Neural cell (in vitro differentiated cells): ENCODE results near the gene LRRC49. TPM values are rescaled to one million over a fixed set of nuclear protein-coding genes. Genes with fewer than 3 reads are reported as not detected.
"Not testable (repeated sequence)": the region's sequence is repeated elsewhere in the genome, so short reads cannot be mapped to it uniquely, and the experiment has no call there.

ENCODE experiments used
- H2AFZ ChIP-seq: fragments of 200-600, 300-800 bp; sonication (generic), shearing (Covaris generic); 2 replicates; pipeline ENCODE4 v1.6.0; 2014; ENCODE audit warnings: low read depth, mild to moderate bottlenecking, antibody characterized with exemption, low read length, moderate library complexity
- H3F3A ChIP-seq: fragments of 200-600 bp; shearing (Covaris generic); 2 replicates; pipeline ENCODE4 v1.6.1; 2016; ENCODE audit warnings: mild to moderate bottlenecking, moderate library complexity, mixed read lengths, antibody characterized with exemption, low read length; ENCODE audit not compliant: insufficient read depth, poor library complexity, severe bottlenecking
- H3K27ac ChIP-seq: fragments of 200-600, 300-800 bp; sonication (generic), shearing (Covaris generic); 2 replicates; pipeline ENCODE4 v1.5.1; 2014; ENCODE audit warnings: mild to moderate bottlenecking, low read length, moderate library complexity
- H3K27me3 ChIP-seq: fragments of 300-800, 200-600 bp; sonication (generic), shearing (Covaris generic); 2 replicates; pipeline ENCODE4 v1.6.0; 2014; ENCODE audit warnings: mild to moderate bottlenecking, low read depth, low read length, moderate library complexity; ENCODE audit not compliant: insufficient read depth
- H3K36me3 ChIP-seq: fragments of 300-800, 200-600 bp; sonication (generic), shearing (Covaris generic); 2 replicates; pipeline ENCODE4 v1.5.1; 2014; ENCODE audit warnings: mild to moderate bottlenecking, antibody characterized with exemption, low read length, moderate library complexity; ENCODE audit not compliant: insufficient read depth
- H3K4me2 ChIP-seq: fragments of 300-800, 200-600 bp; sonication (generic), shearing (Covaris generic); 2 replicates; pipeline ENCODE4 v1.6.0; 2014; ENCODE audit warnings: mild to moderate bottlenecking, low read length
- H3K4me3 ChIP-seq: fragments of 300-800, 200-600 bp; sonication (generic), shearing (Covaris generic); 2 replicates; pipeline ENCODE4 v1.5.1; 2014; ENCODE audit warnings: mild to moderate bottlenecking, low read length, moderate library complexity
- H3K79me2 ChIP-seq: fragments of 200-600 bp; shearing (Covaris generic); replicated peaks from 2 replicates; pipeline ENCODE4 v1.6.0; 2014; ENCODE audit warnings: mild to moderate bottlenecking, low read length, moderate library complexity; ENCODE audit not compliant: insufficient read depth
- H3K9ac ChIP-seq: fragments of 300-800, 200-600 bp; sonication (generic), shearing (Covaris generic); 2 replicates; pipeline ENCODE4 v1.6.1; 2016; ENCODE audit warnings: mild to moderate bottlenecking, low read length, mixed read lengths
- H3K9me2 ChIP-seq: fragments of 200-600 bp; shearing (Covaris generic); 2 replicates; pipeline ENCODE4 v1.6.1; 2016; ENCODE audit warnings: mild to moderate bottlenecking, low read length, mixed read lengths; ENCODE audit not compliant: insufficient read depth
- H3K9me3 ChIP-seq: fragments of 200-600, 300-800 bp; sonication (generic), shearing (Covaris generic); 2 replicates; pipeline ENCODE4 v1.6.1; 2016; ENCODE audit warnings: mild to moderate bottlenecking, mixed run types, low read length, moderate library complexity, mixed read lengths
- H4K20me1 ChIP-seq: fragments of 200-600 bp; shearing (Covaris generic); 2 replicates; pipeline ENCODE4 v1.6.1; 2016; ENCODE audit warnings: mild to moderate bottlenecking, mixed run types; ENCODE audit not compliant: insufficient read depth
- CTCF ChIP-seq: fragments of 450-650 bp; IDR thresholded peaks from 2 replicates; pipeline ENCODE4 v1.5.1; 2014; ENCODE audit warnings: antibody characterized with exemption, mild to moderate bottlenecking, moderate library complexity; ENCODE audit not compliant: poor library complexity, severe bottlenecking
- EP300 ChIP-seq: fragments of 450-650 bp; conservative IDR thresholded peaks from 2 replicates; pipeline ENCODE4 v1.6.1; 2014; ENCODE audit warnings: antibody characterized with exemption, mild to moderate bottlenecking, moderate library complexity; ENCODE audit not compliant: poor library complexity, severe bottlenecking
- EZH2 ChIP-seq: fragments of 200-600, 300-800 bp; shearing (Covaris generic), sonication (generic); IDR thresholded peaks from 2 replicates; pipeline ENCODE4 v1.6.1; 2014; ENCODE audit warnings: antibody characterized with exemption, low read length, borderline replicate concordance, mild to moderate bottlenecking; ENCODE audit not compliant: insufficient read depth, poor library complexity, severe bottlenecking
- MXI1 ChIP-seq: fragments of 450-650 bp; conservative IDR thresholded peaks from 2 replicates; pipeline ENCODE4 v1.6.1; 2014; ENCODE audit warnings: antibody characterized with exemption, mild to moderate bottlenecking; ENCODE audit not compliant: poor library complexity, severe bottlenecking
- POLR2AphosphoS5 ChIP-seq: IDR thresholded peaks from 2 replicates; pipeline ENCODE4 v1.6.1; 2012
- RAD21 ChIP-seq: fragments of 450-650 bp; conservative IDR thresholded peaks from 2 replicates; pipeline ENCODE4 v1.6.1; 2014; ENCODE audit warnings: antibody characterized with exemption, mild to moderate bottlenecking, moderate library complexity
- REST ChIP-seq: IDR thresholded peaks from 2 replicates; pipeline ENCODE4 v1.6.1; 2012; ENCODE audit warnings: borderline replicate concordance
- SMC3 ChIP-seq: fragments of 450-650 bp; conservative IDR thresholded peaks from 2 replicates; pipeline ENCODE4 v1.6.1; 2014; ENCODE audit warnings: antibody characterized with exemption, mild to moderate bottlenecking, moderate library complexity; ENCODE audit not compliant: poor library complexity
- TAF1 ChIP-seq: IDR thresholded peaks from 2 replicates; pipeline ENCODE4 v1.6.1; 2012; ENCODE audit warnings: low read depth
- polyA plus RNA-seq: library from polyadenylated mRNA; depleted of rRNA; stranded (reverse); fragments of >200 nt; gene quantifications from 2 replicates; pipeline ENCODE4 v1.2.3, GENCODE V29; 2014

The LRRC49 gene
- polyA plus RNA-seq, 1 donor from 2014 or later: 141 TPM

DNA sequence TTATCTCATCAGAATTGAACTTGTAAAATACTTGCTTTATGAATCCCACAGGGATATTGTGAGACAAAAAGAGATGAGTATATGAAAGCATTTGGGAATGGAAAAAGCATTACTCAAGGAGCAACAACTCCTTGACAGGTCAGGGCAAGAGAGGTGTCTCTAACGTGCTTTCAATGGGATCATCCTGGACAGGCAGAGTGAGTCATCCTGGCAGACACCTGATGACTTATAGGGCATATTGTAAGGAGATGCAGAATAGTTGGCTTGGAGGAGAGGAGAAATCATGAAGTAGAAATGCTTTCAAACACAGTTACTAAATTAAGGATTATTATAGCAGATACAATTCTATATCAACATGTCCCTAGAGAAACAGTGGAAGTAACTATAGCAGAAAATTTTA, 150.7 kb downstream of the LRRC49 start:
- H3K9ac ChIP-seq: no peak overlapping the region
- H3K9me3 ChIP-seq: no peaks in the 10 kb centered on the region
- no peaks in the 10 kb centered on the region for H4K20me1 ChIP-seq
- H3K27ac ChIP-seq: no peak overlapping the region
- H3K79me2 ChIP-seq: no peaks in the 10 kb centered on the region
- H3K27me3 ChIP-seq: no peaks in the 10 kb centered on the region
- H3K4me2 ChIP-seq: no peak overlapping the region
- no peak overlapping the region for H2AFZ ChIP-seq
- TF ChIP-seq TAF1 (no peak), CTCF (no peak), POLR2AphosphoS5 (no peak), MXI1 (no peak), REST (no peak), RAD21 (no peak), SMC3 (no peak), EZH2 (no peak), EP300 (no peak)
- H3K36me3 ChIP-seq: peaks cover 16% of the 10 kb centered on the region
- H3F3A ChIP-seq: no peaks in the 10 kb centered on the region
- no peaks in the 10 kb centered on the region for H3K9me2 ChIP-seq
- no peak overlapping the region for H3K4me3 ChIP-seq

DNA sequence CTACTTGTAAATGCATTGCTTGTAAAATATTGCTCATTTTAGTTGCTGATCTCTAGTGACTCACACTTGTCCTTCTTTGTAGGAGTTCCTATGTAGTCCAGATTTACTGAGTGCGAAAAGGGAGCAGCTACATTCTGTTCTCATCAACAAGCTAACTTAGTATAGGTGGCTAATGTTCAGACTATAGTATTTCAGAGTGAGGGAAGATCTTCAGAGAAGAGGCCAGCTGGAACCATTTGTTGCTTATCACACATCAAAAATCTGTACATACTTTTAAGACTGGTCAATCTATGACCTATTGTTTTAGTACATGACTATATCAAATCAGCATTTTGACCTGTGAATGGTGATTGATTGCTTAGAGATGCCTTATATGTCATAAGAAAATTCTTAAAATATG, 151.4 kb downstream of the LRRC49 start:
- Histone ChIP-seq H3K27me3 (no peaks in the 10 kb centered on the region), H3K4me2 (no peak overlapping the region), H3K27ac (no peak overlapping the region), H3K36me3 (peaks cover 12% of the 10 kb centered on the region), H3F3A (no peaks in the 10 kb centered on the region), H3K9ac (no peak overlapping the region), H3K9me3 (no peaks in the 10 kb centered on the region), H4K20me1 (no peaks in the 10 kb centered on the region), H3K79me2 (no peaks in the 10 kb centered on the region), H3K9me2 (no peaks in the 10 kb centered on the region), H3K4me3 (no peak overlapping the region), H2AFZ (no peak overlapping the region)
- TF ChIP-seq RAD21 (no peak), EP300 (no peak), POLR2AphosphoS5 (no peak), MXI1 (no peak), TAF1 (no peak), EZH2 (no peak), SMC3 (no peak), REST (no peak), CTCF (no peak)

GRCh38 chr15:71046146-71046545, 153.5 kb downstream of the LRRC49 start:
- not testable (repeated sequence) for H3K4me3 ChIP-seq, H3K27ac ChIP-seq, H2AFZ ChIP-seq, H3K4me2 ChIP-seq, H3K9me3 ChIP-seq, H3F3A ChIP-seq, H4K20me1 ChIP-seq, H3K27me3 ChIP-seq, H3K79me2 ChIP-seq, H3K9ac ChIP-seq, H3K9me2 ChIP-seq
- peaks cover 12% of the 10 kb centered on the region for H3K36me3 ChIP-seq
